Stomach (tissue), 9 donors: ENCODE data around the gene ERFL. TPM values are rescaled to one million over a fixed set of nuclear protein-coding genes. Genes with fewer than 3 reads are reported as not detected.
A peak's percentile ranks its signal among the peaks of the same experiment; 100 is the strongest.

Experiments
- DNase-seq, 2 donors: peaks; one replicate each; pipeline versions ENCODE4 v3.0.0 to v3.0.0-alpha.2; 2013 to 2019
- H3K27ac ChIP-seq, 5 donors: fragments of 200-600 bp in 4 of 5; sonication (generic) in 4 of 5; one replicate each; pipeline ENCODE4 v1.5.1; 2013 to 2019; ENCODE audit warnings: mild to moderate bottlenecking in 1 of 5, moderate library complexity in 1 of 5
- H3K27me3 ChIP-seq, 3 donors: fragments of 200-600 bp; sonication (generic); one replicate each; pipeline ENCODE4 v1.5.1; 2017 to 2019; ENCODE audit warnings: mixed run types in 1 of 3
- H3K36me3 ChIP-seq, 4 donors: fragments of 200-600 bp; sonication (generic); 1 replicate in 3 of 4; 2 replicates in 1 of 4; pipeline ENCODE4 v1.5.1; 2016 to 2019
- H3K4me1 ChIP-seq, 4 donors: fragments of 200-600 bp; sonication (generic); one replicate each; pipeline ENCODE4 v1.5.1; 2016 to 2019
- H3K4me3 ChIP-seq, 4 donors: fragments of 200-600 bp; sonication (generic) in 3 of 4; one replicate each; pipeline ENCODE4 v1.5.1; 2016 to 2019; ENCODE audit warnings: mild to moderate bottlenecking in 1 of 4
- H3K9me3 ChIP-seq, 4 donors: fragments of 200-600 bp; sonication (generic); one replicate each; pipeline ENCODE4 v1.5.1; 2016 to 2019
- EP300 ChIP-seq: sonication (generic); formaldehyde crosslinking; IDR thresholded peaks from one replicate; pipeline ENCODE4 v1.6.1; 2017; ENCODE audit warnings: antibody characterized with exemption
- POLR2A ChIP-seq, 4 donors: fragments of 450-650 bp; IDR thresholded peaks; one replicate each; pipeline ENCODE4 v1.6.1; 2016; ENCODE audit warnings: antibody characterized with exemption in 4 of 4, control low read depth in 2 of 4, mild to moderate bottlenecking in 1 of 4, moderate library complexity in 1 of 4
- POLR2AphosphoS5 ChIP-seq, 3 donors: sonication (generic); formaldehyde crosslinking; IDR thresholded peaks; one replicate each; pipeline ENCODE4 v1.6.1; 2016; ENCODE audit warnings: antibody characterized with exemption in 3 of 3
- WGBS, 5 donors: extraction: QIAGEN DNeasy Blood & Tissue Kit in 3 of 5; methylation state at CpG; one replicate each; pipeline versions ENCODE4 v1.1.5 to v1.1.7; 2013 to 2018; 5-methylcytosine and 5-hydroxymethylcytosine counted together
- intact Hi-C: fragments of 100-400 bp; cut with DNase I; formaldehyde crosslinking; loops from one replicate; pipeline ENCODE4 v1.15.1; 2023; ENCODE audit warnings: low total_unique reads
- polyA plus RNA-seq, 3 donors: library from polyadenylated mRNA; stranded (reverse); fragments of 200-250 nt; gene quantifications; one replicate each; pipeline ENCODE4 v1.2.3, GENCODE V29; 2013
- total RNA-seq, 5 donors: library from RNA; depleted of rRNA; stranded (reverse); fragments of >200 nt; gene quantifications; one replicate each; pipeline versions ENCODE4 v1.1.0 to v1.2.3, GENCODE V29; 2014 to 2016
- TF ChIP-seq, protein P1 (sequence below), 7 experiments: fragments of 450-650 bp in 4 of 7; fragments of 200-600 bp in 3 of 7; sonication (generic) in 3 of 7; IDR thresholded peaks; one replicate each; pipeline ENCODE4 v1.5.1; 2016 to 2019; ENCODE audit warnings: antibody characterized with exemption in 7 of 7, control low read depth in 2 of 7, mild to moderate bottlenecking in 1 of 7
- donor health status: healthy with polysubstance abuse.
- donor health status: Bipolar disorder and iron deficiency.
- donor health status: healthy.

Gene ERFL
- total and polyA plus RNA-seq, 8 donors: 0.25 TPM; not detected in 7

DNA sequence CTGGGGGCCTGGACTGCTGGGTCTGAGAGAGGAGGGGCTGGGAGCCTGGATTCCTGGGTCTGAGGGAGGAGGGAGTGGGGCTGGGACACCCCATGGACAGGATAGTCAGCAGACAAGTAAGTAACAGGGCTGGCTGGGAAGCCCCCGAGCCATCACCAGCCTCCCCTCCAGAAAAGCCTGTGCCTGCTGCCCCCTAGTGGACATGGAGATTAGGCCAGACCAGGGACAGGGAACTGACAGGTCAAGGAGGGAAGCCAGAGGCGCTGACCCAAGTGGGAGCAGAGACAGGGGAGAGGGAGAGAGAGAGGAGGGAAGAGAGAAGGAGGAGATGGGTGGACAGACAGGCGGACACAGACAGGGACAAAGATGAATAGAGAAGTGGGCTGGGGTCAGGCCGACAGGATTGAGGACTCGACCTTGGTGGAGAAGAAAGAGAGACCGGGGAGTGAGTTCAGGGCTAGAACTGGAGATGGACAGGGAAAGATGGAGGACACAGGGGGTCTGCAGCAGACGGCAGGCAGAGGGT, 6.7 kb upstream of the ERFL start:
- no peak for TF ChIP-seq POLR2A (IDR thresholded peaks at IDR 0.05)
- TF ChIP-seq, protein P1, sequence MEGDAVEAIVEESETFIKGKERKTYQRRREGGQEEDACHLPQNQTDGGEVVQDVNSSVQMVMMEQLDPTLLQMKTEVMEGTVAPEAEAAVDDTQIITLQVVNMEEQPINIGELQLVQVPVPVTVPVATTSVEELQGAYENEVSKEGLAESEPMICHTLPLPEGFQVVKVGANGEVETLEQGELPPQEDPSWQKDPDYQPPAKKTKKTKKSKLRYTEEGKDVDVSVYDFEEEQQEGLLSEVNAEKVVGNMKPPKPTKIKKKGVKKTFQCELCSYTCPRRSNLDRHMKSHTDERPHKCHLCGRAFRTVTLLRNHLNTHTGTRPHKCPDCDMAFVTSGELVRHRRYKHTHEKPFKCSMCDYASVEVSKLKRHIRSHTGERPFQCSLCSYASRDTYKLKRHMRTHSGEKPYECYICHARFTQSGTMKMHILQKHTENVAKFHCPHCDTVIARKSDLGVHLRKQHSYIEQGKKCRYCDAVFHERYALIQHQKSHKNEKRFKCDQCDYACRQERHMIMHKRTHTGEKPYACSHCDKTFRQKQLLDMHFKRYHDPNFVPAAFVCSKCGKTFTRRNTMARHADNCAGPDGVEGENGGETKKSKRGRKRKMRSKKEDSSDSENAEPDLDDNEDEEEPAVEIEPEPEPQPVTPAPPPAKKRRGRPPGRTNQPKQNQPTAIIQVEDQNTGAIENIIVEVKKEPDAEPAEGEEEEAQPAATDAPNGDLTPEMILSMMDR (IDR thresholded peaks at IDR 0.05): peak in 5 of 7 experiments; percentile 56 to 84 (median 81)
- peak; percentile 77 to 89 for DNase-seq
- H3K4me3 ChIP-seq: no peak overlapping the region
- 23 to 29% (median 26%) methylated on average over 7 of the region's 7 CpGs for WGBS, 5 donors
- no peaks in the 10 kb centered on the region for H3K36me3 ChIP-seq
- intact Hi-C loops: loop anchor here (10.0 kb wide), 1 partner anchor 60 kb away; the partner anchor contains the start of gene CD79A
- no peaks in the 10 kb centered on the region for H3K9me3 ChIP-seq
- no peak overlapping the region for H3K27ac ChIP-seq
- H3K27me3 ChIP-seq: peaks cover 8 to 99% (median 45%) of the 10 kb centered on the region in 3 donors
- H3K4me1 ChIP-seq: peaks cover 7 to 33% (median 15%) of the 10 kb centered on the region in 4 donors

DNA sequence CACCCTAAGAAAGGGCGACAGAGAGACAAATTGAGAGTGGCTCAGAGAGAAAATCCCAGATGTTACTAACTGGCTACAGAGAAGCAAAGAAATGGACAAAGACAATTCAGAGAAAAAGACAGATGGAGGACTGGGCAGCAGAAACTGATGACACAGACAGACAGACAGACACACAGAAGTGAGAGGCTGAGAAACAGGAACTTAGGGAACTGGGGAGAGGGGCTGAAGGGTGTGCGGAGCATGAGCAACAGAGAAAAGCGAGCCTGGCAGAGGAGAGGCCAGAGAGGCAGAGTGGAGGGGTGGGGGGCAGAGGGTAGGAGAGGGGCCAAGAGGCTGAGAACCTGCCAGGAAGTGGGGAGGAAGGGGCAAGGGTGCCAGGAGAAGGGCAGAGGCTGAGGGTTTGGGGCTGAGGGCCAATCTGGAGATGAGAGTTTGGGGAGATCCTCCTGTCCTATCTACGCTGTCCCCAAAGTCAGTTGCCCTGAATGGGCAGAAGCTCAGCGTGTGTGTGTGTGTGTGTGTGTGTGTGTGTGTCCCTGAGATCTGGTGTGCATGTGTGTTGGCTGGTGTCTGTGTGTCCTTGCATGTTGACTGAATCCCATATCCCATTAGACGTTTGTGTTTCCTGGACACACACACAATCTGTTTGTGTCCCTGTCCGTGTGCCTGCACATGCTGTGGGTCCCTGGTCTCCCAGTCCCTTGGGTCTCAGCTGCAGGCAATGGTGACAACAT, 5.6 kb upstream of the ERFL start:
- no peaks in the 10 kb centered on the region for H3K36me3 ChIP-seq
- TF ChIP-seq POLR2A (IDR thresholded peaks at IDR 0.05) (no peak), EP300 (no peak), POLR2AphosphoS5 (IDR thresholded peaks at IDR 0.05) (no peak)
- TF ChIP-seq, protein P1 (IDR thresholded peaks at IDR 0.05): no peak
- DNase-seq: no peak
- H3K27me3 ChIP-seq: peaks cover 7 to 99% (median 51%) of the 10 kb centered on the region in 3 donors
- no peak overlapping the region for H3K27ac ChIP-seq
- intact Hi-C loops: loop anchor here (10.0 kb wide), 1 partner anchor 59 kb away; the partner anchor contains the start of gene CD79A
- 73 to 77% (median 75%) methylated on average over 7 of the region's 7 CpGs for WGBS, 5 donors
- no peaks in the 10 kb centered on the region for H3K9me3 ChIP-seq
- H3K4me1 ChIP-seq: peaks cover 13 to 38% (median 17%) of the 10 kb centered on the region in 4 donors
- no peak overlapping the region for H3K4me3 ChIP-seq

DNA sequence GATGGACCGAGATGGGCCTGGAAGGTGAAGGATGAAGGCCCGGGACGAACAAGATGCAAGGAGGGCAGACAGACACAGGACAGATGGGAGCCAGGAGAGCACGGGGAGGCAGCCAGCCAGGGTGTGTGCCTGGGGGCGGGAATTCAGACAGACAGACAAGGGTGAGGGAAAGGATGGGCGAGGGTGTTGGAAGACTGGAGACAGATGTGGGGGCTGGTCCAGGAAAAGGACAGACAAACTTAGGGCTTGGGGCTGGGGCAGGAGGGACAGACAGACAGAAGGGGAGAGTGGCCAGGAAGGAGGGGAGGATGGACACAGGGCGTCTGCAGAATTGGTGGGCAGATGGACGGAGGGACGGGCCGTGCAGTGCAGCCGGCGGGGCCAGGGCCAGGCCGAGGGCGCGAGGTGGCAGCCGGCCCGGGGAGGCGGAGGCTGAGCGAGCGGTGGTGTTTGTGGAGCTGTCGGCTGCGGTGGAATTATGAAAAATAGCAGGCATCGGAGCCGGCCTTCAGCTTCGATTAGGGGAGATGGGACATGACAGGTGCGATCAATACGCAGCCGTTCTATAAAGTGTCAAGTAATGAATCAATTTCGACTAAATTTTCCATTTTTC, 4.6 kb upstream of the ERFL start:
- intact Hi-C loops: loop anchor here (10.0 kb wide), 1 partner anchor 58 kb away; the partner anchor contains the start of gene CD79A
- peaks cover 23 to 48% (median 28%) of the 10 kb centered on the region in 4 donors for H3K4me1 ChIP-seq
- H3K9me3 ChIP-seq: no peaks in the 10 kb centered on the region
- TF ChIP-seq POLR2A (IDR thresholded peaks at IDR 0.05) (no peak), EP300 (no peak), POLR2AphosphoS5 (IDR thresholded peaks at IDR 0.05) (no peak)
- TF ChIP-seq, protein P1 (IDR thresholded peaks at IDR 0.05): no peak
- peaks cover 13 to 100% (median 61%) of the 10 kb centered on the region in 3 donors for H3K27me3 ChIP-seq
- H3K4me3 ChIP-seq: no peak overlapping the region
- H3K36me3 ChIP-seq: no peaks in the 10 kb centered on the region
- no peak for DNase-seq
- H3K27ac ChIP-seq: no peak overlapping the region
- 34 to 39% (median 37%) methylated on average over 29 of the region's 29 CpGs for WGBS, 5 donors

DNA sequence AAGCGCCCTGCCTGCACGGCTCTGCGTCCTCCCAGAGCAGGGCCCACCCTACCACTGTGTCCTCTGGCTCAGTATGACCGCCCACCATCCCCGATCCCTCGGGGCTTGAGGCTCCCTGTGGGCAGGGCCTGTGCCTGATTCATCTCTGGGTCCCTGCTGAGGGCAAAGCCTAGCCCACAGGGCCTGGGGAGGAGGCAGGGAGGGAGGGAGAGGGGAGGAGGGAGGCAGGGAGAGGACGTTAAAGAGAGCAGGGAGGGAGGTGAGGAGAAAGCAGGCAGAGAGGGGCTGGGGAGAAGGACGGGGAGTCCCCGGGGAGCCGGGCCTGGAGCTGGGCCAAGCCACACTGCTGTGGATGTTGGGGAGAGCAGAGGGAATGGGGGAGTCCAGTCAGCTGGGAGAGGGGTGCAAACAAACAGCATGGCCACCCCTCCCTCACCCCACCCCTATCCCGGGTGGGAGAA, 4.0 kb upstream of the ERFL start:
- Histone ChIP-seq H3K4me3 (no peak overlapping the region), H3K36me3 (no peaks in the 10 kb centered on the region), H3K27me3 (peaks cover 17 to 100% (median 66%) of the 10 kb centered on the region in 3 donors), H3K4me1 (peaks cover 27 to 52% (median 33%) of the 10 kb centered on the region in 4 donors), H3K9me3 (no peaks in the 10 kb centered on the region), H3K27ac (no peak overlapping the region)
- TF ChIP-seq, protein P1 (IDR thresholded peaks at IDR 0.05): no peak
- no peak for TF ChIP-seq EP300
- TF ChIP-seq POLR2AphosphoS5 (IDR thresholded peaks at IDR 0.05): no peak
- no peak for TF ChIP-seq POLR2A (IDR thresholded peaks at IDR 0.05)
- WGBS, 5 donors: 40 to 61% (median 47%) methylated on average over 8 to 11 of the region's 11 CpGs
- intact Hi-C loops: loop anchor here (10.0 kb wide), 1 partner anchor 57 kb away; the partner anchor contains the start of gene CD79A
- no peak for DNase-seq
